Mesenchymal stem cell (in vitro differentiated cells and primary cell): ENCODE results near the gene JAK2.

ENCODE experiments used
- DNase-seq: peaks from one replicate; pipeline ENCODE4 v3.0.0-alpha.2; 2013
- H2AFZ ChIP-seq: one replicate; pipeline ENCODE4 v1.6.1; 2013; ENCODE audit warnings: low read depth, mild to moderate bottlenecking, control low read depth, inconsistent platforms, low read length, moderate library complexity
- H2AK5ac ChIP-seq: 2 replicates; pipeline ENCODE4 v1.6.1; 2013; ENCODE audit warnings: low read length, moderate library complexity, mild to moderate bottlenecking, inconsistent platforms; ENCODE audit not compliant: severe bottlenecking
- H2BK120ac ChIP-seq: one replicate; pipeline ENCODE4 v1.6.1; 2013; ENCODE audit warnings: low read depth, mild to moderate bottlenecking, inconsistent platforms, low read length, moderate library complexity
- H2BK12ac ChIP-seq, 2 experiments: one replicate each; pipeline ENCODE4 v1.6.1; 2013; ENCODE audit warnings: inconsistent platforms in 2 of 2, low read length in 2 of 2, mild to moderate bottlenecking in 2 of 2, moderate library complexity in 2 of 2, control low read depth in 1 of 2
- H2BK15ac ChIP-seq: one replicate; pipeline ENCODE4 v1.6.1; 2013; ENCODE audit warnings: mild to moderate bottlenecking, low read depth, inconsistent platforms; ENCODE audit not compliant: poor library complexity, severe bottlenecking
- H2BK5ac ChIP-seq: 2 replicates; pipeline ENCODE4 v1.6.1; 2013; ENCODE audit warnings: low read depth, mild to moderate bottlenecking, low read length, control low read depth, inconsistent platforms; ENCODE audit not compliant: poor library complexity, severe bottlenecking
- H3K14ac ChIP-seq, 2 experiments: one replicate each; pipeline ENCODE4 v1.6.1; 2013; ENCODE audit warnings: inconsistent platforms in 2 of 2, low read length in 2 of 2, control low read depth in 1 of 2, mild to moderate bottlenecking in 1 of 2, moderate library complexity in 1 of 2
- H3K18ac ChIP-seq, 2 experiments: one replicate each; pipeline ENCODE4 v1.6.1; 2013; ENCODE audit warnings: inconsistent platforms in 2 of 2, low read length in 2 of 2, control low read depth in 1 of 2, low read depth in 1 of 2, mild to moderate bottlenecking in 1 of 2
- H3K23ac ChIP-seq, 2 experiments: one replicate each; pipeline ENCODE4 v1.6.1; 2013; ENCODE audit warnings: inconsistent platforms in 2 of 2, low read length in 2 of 2, mild to moderate bottlenecking in 2 of 2, moderate library complexity in 2 of 2, control low read depth in 1 of 2
- H3K27ac ChIP-seq: 2 replicates; pipeline ENCODE4 v1.5.1; 2013; ENCODE audit warnings: mild to moderate bottlenecking, moderate library complexity, low read length, control low read depth, inconsistent platforms; ENCODE audit not compliant: poor library complexity, severe bottlenecking
- H3K27me3 ChIP-seq, 2 experiments: 2 replicates each; pipeline versions ENCODE4 v1.6.1 to v1.7.0; 2013; ENCODE audit warnings: low read length in 2 of 2, mild to moderate bottlenecking in 2 of 2, moderate library complexity in 2 of 2, control low read depth in 1 of 2, inconsistent platforms in 1 of 2; ENCODE audit not compliant: control insufficient read depth in 1 of 2, insufficient read depth in 1 of 2
- H3K36me3 ChIP-seq, 2 experiments: 2 replicates each; pipeline versions ENCODE4 v1.6.1 to v1.7.0; 2013; ENCODE audit warnings: low read length in 2 of 2, control low read depth in 1 of 2, inconsistent platforms in 1 of 2, low read depth in 1 of 2, mild to moderate bottlenecking in 1 of 2; ENCODE audit not compliant: insufficient read depth in 2 of 2, control insufficient read depth in 1 of 2
- H3K4ac ChIP-seq, 2 experiments: one replicate each; pipeline ENCODE4 v1.6.1; 2013; ENCODE audit warnings: inconsistent platforms in 2 of 2, low read length in 2 of 2, mild to moderate bottlenecking in 2 of 2, moderate library complexity in 2 of 2, control low read depth in 1 of 2, low read depth in 1 of 2
- H3K4me1 ChIP-seq: 2 replicates; pipeline ENCODE4 v1.6.1; 2013; ENCODE audit warnings: low read depth, low read length, control low read depth; ENCODE audit not compliant: control insufficient read depth, insufficient read depth
- H3K4me2 ChIP-seq: 2 replicates; pipeline ENCODE4 v1.6.1; 2013; ENCODE audit warnings: low read length, mild to moderate bottlenecking, inconsistent platforms; ENCODE audit not compliant: poor library complexity, severe bottlenecking
- H3K4me3 ChIP-seq, 2 experiments: 2 replicates each; pipeline versions ENCODE4 v1.5.1 to v1.7.0; 2013; ENCODE audit warnings: low read length in 2 of 2, mild to moderate bottlenecking in 2 of 2, control low read depth in 1 of 2, low read depth in 1 of 2; ENCODE audit not compliant: insufficient read depth in 1 of 2
- H3K79me1 ChIP-seq: replicated peaks from 2 replicates; pipeline ENCODE4 v1.6.1; 2013; ENCODE audit warnings: mild to moderate bottlenecking, control low read depth, low read length, inconsistent platforms; ENCODE audit not compliant: poor library complexity, severe bottlenecking
- H3K9ac ChIP-seq: 2 replicates; pipeline ENCODE4 v1.7.0; 2013; ENCODE audit warnings: mild to moderate bottlenecking, low read length, moderate library complexity
- H3K9me3 ChIP-seq: 2 replicates; pipeline ENCODE4 v1.7.0; 2013; ENCODE audit warnings: mild to moderate bottlenecking, low read length; ENCODE audit not compliant: control insufficient read depth
- H4K8ac ChIP-seq: one replicate; pipeline ENCODE4 v1.6.1; 2013; ENCODE audit warnings: inconsistent platforms, mild to moderate bottlenecking, low read length, moderate library complexity
- H4K91ac ChIP-seq: one replicate; pipeline ENCODE4 v1.6.1; 2013; ENCODE audit warnings: mild to moderate bottlenecking, low read length, inconsistent platforms
- WGBS: methylation state at CpG from one replicate; pipeline ENCODE4 v1.1.7; 2013; ENCODE audit warnings: mixed read lengths; 5-methylcytosine and 5-hydroxymethylcytosine counted together

JAK2 gene

DNA sequence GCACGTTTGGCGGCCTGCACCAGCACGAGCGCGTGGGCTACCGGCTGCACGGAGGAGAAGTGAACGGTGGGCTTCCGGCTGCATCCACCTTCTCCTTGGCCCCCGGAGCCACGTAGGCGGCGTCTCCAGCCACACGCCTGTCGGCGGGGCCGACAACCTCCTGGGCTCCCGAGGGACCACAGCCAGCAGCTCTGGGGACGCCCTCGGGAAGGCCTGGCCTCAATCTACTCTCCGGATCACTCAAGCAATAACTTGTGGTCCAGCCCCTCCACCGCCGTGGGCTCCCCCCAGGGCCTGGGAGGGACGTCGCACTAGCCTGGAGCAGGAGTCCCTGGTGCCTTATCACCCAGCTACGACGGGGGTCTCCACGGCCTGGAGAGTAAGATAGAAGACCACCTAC, 126.6 kb downstream of the JAK2 start:
- Histone ChIP-seq H3K27ac (no peak overlapping the region), H3K36me3 (peaks cover 39 to 40% of the 10 kb centered on the region in 2 experiments), H2AFZ (no peak overlapping the region), H3K4me2 (no peak overlapping the region), H2BK120ac (no peak overlapping the region), H2AK5ac (no peak overlapping the region), H2BK15ac (no peak overlapping the region), H3K9ac (no peak overlapping the region), H3K4me1 (no peaks in the 10 kb centered on the region), H2BK12ac (no peak overlapping the region), H3K18ac (no peak overlapping the region), H3K14ac (no peak overlapping the region), H3K23ac (no peak overlapping the region), H4K8ac (no peak overlapping the region), H3K4ac (no peak overlapping the region), H3K79me1 (peaks cover 2% of the 10 kb centered on the region), H3K9me3 (no peaks in the 10 kb centered on the region), H2BK5ac (no peak overlapping the region), H3K27me3 (no peaks in the 10 kb centered on the region), H4K91ac (no peak overlapping the region), H3K4me3 (no peak overlapping the region)
- DNase-seq: no peak
- 98% methylated on average over 28 of the region's 28 CpGs for WGBS

GRCh38 chr9:5112109-5112592, 127.1 kb downstream of the JAK2 start:
- H4K8ac ChIP-seq: no peak overlapping the region
- H4K91ac ChIP-seq: no peak overlapping the region
- WGBS: 97% methylated on average over 30 of the region's 30 CpGs
- no peaks in the 10 kb centered on the region for H3K9me3 ChIP-seq
- H3K23ac ChIP-seq: no peak overlapping the region
- no peak overlapping the region for H3K4ac ChIP-seq
- no peak overlapping the region for H3K4me3 ChIP-seq
- no peak overlapping the region for H3K18ac ChIP-seq
- no peak overlapping the region for H3K9ac ChIP-seq
- no peak overlapping the region for H2AFZ ChIP-seq
- H3K14ac ChIP-seq: no peak overlapping the region
- H2BK5ac ChIP-seq: no peak overlapping the region
- peaks cover 2% of the 10 kb centered on the region for H3K79me1 ChIP-seq
- no peak overlapping the region for H2BK120ac ChIP-seq
- no peak overlapping the region for H2BK12ac ChIP-seq
- H2BK15ac ChIP-seq: no peak overlapping the region
- peaks cover 40 to 42% of the 10 kb centered on the region in 2 experiments for H3K36me3 ChIP-seq
- H3K27me3 ChIP-seq: no peaks in the 10 kb centered on the region
- no peak overlapping the region for H2AK5ac ChIP-seq
- H3K27ac ChIP-seq: no peak overlapping the region
- H3K4me2 ChIP-seq: no peak overlapping the region
- H3K4me1 ChIP-seq: no peaks in the 10 kb centered on the region
- DNase-seq: no peak

DNA sequence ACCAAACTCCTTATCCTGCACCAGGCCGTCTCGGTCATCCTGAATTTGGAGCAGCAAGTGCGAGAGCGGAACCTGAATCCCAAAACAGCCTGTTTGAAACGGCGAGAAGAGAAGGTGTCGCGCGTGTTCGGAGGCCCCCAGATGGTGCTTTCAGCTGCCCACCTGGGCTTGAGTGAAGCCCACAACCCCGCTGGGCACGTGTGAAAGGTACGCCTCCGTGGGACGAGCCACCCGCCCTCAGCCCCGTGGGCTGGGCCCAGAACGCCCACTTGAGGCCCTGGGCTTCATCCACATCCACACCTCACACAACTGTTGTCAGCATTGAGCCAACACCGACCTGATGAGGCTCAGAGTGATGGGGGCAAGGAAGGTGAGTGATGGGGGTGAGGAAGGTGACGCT, 127.6 kb downstream of the JAK2 start:
- H2BK5ac ChIP-seq: no peak overlapping the region
- no peak overlapping the region for H4K91ac ChIP-seq
- no peak overlapping the region for H2AK5ac ChIP-seq
- WGBS: 94% methylated on average over 18 of the region's 20 CpGs
- H3K36me3 ChIP-seq: peaks cover 40 to 44% of the 10 kb centered on the region in 2 experiments
- DNase-seq: no peak
- no peaks in the 10 kb centered on the region for H3K9me3 ChIP-seq
- peaks cover 2% of the 10 kb centered on the region for H3K79me1 ChIP-seq
- no peak overlapping the region for H2BK12ac ChIP-seq
- H2AFZ ChIP-seq: no peak overlapping the region
- no peak overlapping the region for H4K8ac ChIP-seq
- H3K18ac ChIP-seq: no peak overlapping the region
- H3K27me3 ChIP-seq: no peaks in the 10 kb centered on the region
- no peak overlapping the region for H2BK120ac ChIP-seq
- no peak overlapping the region for H3K14ac ChIP-seq
- no peak overlapping the region for H2BK15ac ChIP-seq
- no peak overlapping the region for H3K23ac ChIP-seq
- no peaks in the 10 kb centered on the region for H3K4me1 ChIP-seq
- H3K4ac ChIP-seq: no peak overlapping the region
- H3K4me3 ChIP-seq: no peak overlapping the region
- no peak overlapping the region for H3K4me2 ChIP-seq
- no peak overlapping the region for H3K27ac ChIP-seq
- no peak overlapping the region for H3K9ac ChIP-seq

- DNase-seq: no peak
- no peaks in the 10 kb centered on the region for H3K27me3 ChIP-seq
- peaks cover 40 to 44% of the 10 kb centered on the region in 2 experiments for H3K36me3 ChIP-seq
- no peak overlapping the region for H2BK120ac ChIP-seq
- H2BK12ac ChIP-seq: no peak overlapping the region
- no peak overlapping the region for H4K8ac ChIP-seq
- no peak overlapping the region for H3K27ac ChIP-seq
- no peak overlapping the region for H4K91ac ChIP-seq
- H3K4me1 ChIP-seq: no peaks in the 10 kb centered on the region
- H3K4ac ChIP-seq: no peak overlapping the region
- H2AK5ac ChIP-seq: no peak overlapping the region
- H3K14ac ChIP-seq: no peak overlapping the region
- WGBS: 99% methylated on average over 10 of the region's 10 CpGs
- H3K18ac ChIP-seq: no peak overlapping the region
- no peak overlapping the region for H2BK15ac ChIP-seq
- no peak overlapping the region for H2BK5ac ChIP-seq
- no peak overlapping the region for H3K4me3 ChIP-seq
- no peak overlapping the region for H3K23ac ChIP-seq
- no peaks in the 10 kb centered on the region for H3K9me3 ChIP-seq
- H2AFZ ChIP-seq: no peak overlapping the region
- H3K4me2 ChIP-seq: no peak overlapping the region
- H3K79me1 ChIP-seq: peaks cover 2% of the 10 kb centered on the region
- H3K9ac ChIP-seq: no peak overlapping the region
Measured at GRCh38 chr9:5113523-5113922, 128.5 kb downstream of the JAK2 start.
